ENCODE data around the gene DLG2. TPM values are rescaled to one million over a fixed set of nuclear protein-coding genes. Genes with fewer than 3 reads are reported as not detected.
"Not testable (repeated sequence)": the region's sequence is repeated elsewhere in the genome, so short reads cannot be mapped to it uniquely, and the experiment has no call there.

The DLG2 gene
- total RNA-seq, 1 donor from 2014 or later: 2.1 TPM

GRCh38 chr11:85385547-85385946 is 241.6 kb downstream of the DLG2 start:
- Mint-ChIP-seq H3K27me3 (ENCODE audit: insufficient read depth) (no peaks in the 10 kb centered on the region), H3K27ac (no peak overlapping the region), H3K9me3 (peaks cover 20% of the 10 kb centered on the region), H3K4me1 (ENCODE audit: low read depth) (no peaks in the 10 kb centered on the region), H3K36me3 (ENCODE audit: low read depth) (no peaks in the 10 kb centered on the region), H3K4me3 (no peak overlapping the region)
- DNase-seq (ENCODE audit: low spot score): no peak
- intact Hi-C loops (cut with micrococcal nuclease): no loop called here

GRCh38 chr11:85385111-85385510 is 242.0 kb downstream of the DLG2 start:
- Mint-ChIP-seq H3K4me3 (no peak overlapping the region), H3K4me1 (ENCODE audit: low read depth) (no peaks in the 10 kb centered on the region), H3K36me3 (ENCODE audit: low read depth) (no peaks in the 10 kb centered on the region), H3K9me3 (peaks cover 22% of the 10 kb centered on the region), H3K27ac (no peak overlapping the region), H3K27me3 (ENCODE audit: insufficient read depth) (no peaks in the 10 kb centered on the region)
- intact Hi-C loops (cut with micrococcal nuclease): no loop called here
- DNase-seq (ENCODE audit: low spot score): no peak

- intact Hi-C loops (cut with micrococcal nuclease): no loop called here
- DNase-seq (ENCODE audit: low spot score): no peak
- no peaks in the 10 kb centered on the region for H3K4me1 Mint-ChIP-seq (ENCODE audit: low read depth)
- no peaks in the 10 kb centered on the region for H3K27me3 Mint-ChIP-seq (ENCODE audit: insufficient read depth)
- H3K9me3 Mint-ChIP-seq: peaks cover 20% of the 10 kb centered on the region
- no peaks in the 10 kb centered on the region for H3K36me3 Mint-ChIP-seq (ENCODE audit: low read depth)
- H3K4me3 Mint-ChIP-seq: no peak overlapping the region
- no peak overlapping the region for H3K27ac Mint-ChIP-seq
Measured at GRCh38 chr11:85379066-85379465, 248.1 kb downstream of the DLG2 start.

GRCh38 chr11:85377901-85378300 is 249.2 kb downstream of the DLG2 start:
- H3K4me1 Mint-ChIP-seq (ENCODE audit: low read depth): no peaks in the 10 kb centered on the region
- no peak overlapping the region for H3K4me3 Mint-ChIP-seq
- H3K27ac Mint-ChIP-seq: no peak overlapping the region
- H3K27me3 Mint-ChIP-seq (ENCODE audit: insufficient read depth): no peaks in the 10 kb centered on the region
- intact Hi-C loops (cut with micrococcal nuclease): no loop called here
- no peaks in the 10 kb centered on the region for H3K36me3 Mint-ChIP-seq (ENCODE audit: low read depth)
- H3K9me3 Mint-ChIP-seq: peaks cover 20% of the 10 kb centered on the region
- DNase-seq (ENCODE audit: low spot score): no peak

- Mint-ChIP-seq H3K9me3 (no peaks in the 10 kb centered on the region), H3K36me3 (ENCODE audit: low read depth) (no peaks in the 10 kb centered on the region)
Measured at GRCh38 chr11:85359859-85360258, 267.3 kb downstream of the DLG2 start.

GRCh38 chr11:85355921-85356320 is 271.2 kb downstream of the DLG2 start:
- H3K4me3 Mint-ChIP-seq: no peak overlapping the region
- no peaks in the 10 kb centered on the region for H3K4me1 Mint-ChIP-seq (ENCODE audit: low read depth)
- intact Hi-C loops (cut with micrococcal nuclease): no loop called here
- peaks cover 11% of the 10 kb centered on the region for H3K9me3 Mint-ChIP-seq
- DNase-seq (ENCODE audit: low spot score): no peak
- no peaks in the 10 kb centered on the region for H3K36me3 Mint-ChIP-seq (ENCODE audit: low read depth)
- H3K27ac Mint-ChIP-seq: no peak overlapping the region
- no peaks in the 10 kb centered on the region for H3K27me3 Mint-ChIP-seq (ENCODE audit: insufficient read depth)

More at GRCh38 chr11:85359859-85360258, 267.3 kb downstream of the DLG2 start:
- Mint-ChIP-seq H3K27ac (no peak overlapping the region), H3K27me3 (ENCODE audit: insufficient read depth) (no peaks in the 10 kb centered on the region), H3K4me1 (ENCODE audit: low read depth) (no peaks in the 10 kb centered on the region), H3K4me3 (no peak overlapping the region)
- intact Hi-C loops (cut with micrococcal nuclease): no loop called here
- DNase-seq (ENCODE audit: low spot score): no peak

GRCh38 chr11:85349539-85349938 is 277.6 kb downstream of the DLG2 start:
- intact Hi-C loops (cut with micrococcal nuclease); H3K4me3 Mint-ChIP-seq; H3K27me3 Mint-ChIP-seq (ENCODE audit: insufficient read depth); H3K36me3 Mint-ChIP-seq (ENCODE audit: low read depth); H3K4me1 Mint-ChIP-seq (ENCODE audit: low read depth); DNase-seq (ENCODE audit: low spot score); H3K27ac Mint-ChIP-seq: not testable (repeated sequence)
- peaks cover 35% of the 10 kb centered on the region for H3K9me3 Mint-ChIP-seq

GRCh38 chr11:85348945-85349344 is 278.2 kb downstream of the DLG2 start:
- intact Hi-C loops (cut with micrococcal nuclease): no loop called here
- no peaks in the 10 kb centered on the region for H3K4me1 Mint-ChIP-seq (ENCODE audit: low read depth)
- no peak overlapping the region for H3K4me3 Mint-ChIP-seq
- no peaks in the 10 kb centered on the region for H3K27me3 Mint-ChIP-seq (ENCODE audit: insufficient read depth)
- DNase-seq (ENCODE audit: low spot score): no peak
- peaks cover 34% of the 10 kb centered on the region for H3K9me3 Mint-ChIP-seq
- no peak overlapping the region for H3K27ac Mint-ChIP-seq
- no peaks in the 10 kb centered on the region for H3K36me3 Mint-ChIP-seq (ENCODE audit: low read depth)

GRCh38 chr11:85347291-85347690 is 279.9 kb downstream of the DLG2 start:
- H3K36me3 Mint-ChIP-seq (ENCODE audit: low read depth): no peaks in the 10 kb centered on the region
- no peak overlapping the region for H3K4me3 Mint-ChIP-seq
- H3K9me3 Mint-ChIP-seq: peaks cover 38% of the 10 kb centered on the region
- no peaks in the 10 kb centered on the region for H3K27me3 Mint-ChIP-seq (ENCODE audit: insufficient read depth)
- H3K4me1 Mint-ChIP-seq (ENCODE audit: low read depth): no peaks in the 10 kb centered on the region
- H3K27ac Mint-ChIP-seq: no peak overlapping the region
- intact Hi-C loops (cut with micrococcal nuclease): no loop called here
- DNase-seq (ENCODE audit: low spot score): no peak

- H3K4me1 Mint-ChIP-seq (ENCODE audit: low read depth): no peaks in the 10 kb centered on the region
- no peaks in the 10 kb centered on the region for H3K27me3 Mint-ChIP-seq (ENCODE audit: insufficient read depth)
- H3K36me3 Mint-ChIP-seq (ENCODE audit: low read depth): no peaks in the 10 kb centered on the region
- DNase-seq (ENCODE audit: low spot score): no peak
- H3K27ac Mint-ChIP-seq: no peak overlapping the region
- H3K9me3 Mint-ChIP-seq: peaks cover 39% of the 10 kb centered on the region
- no peak overlapping the region for H3K4me3 Mint-ChIP-seq
- intact Hi-C loops (cut with micrococcal nuclease): no loop called here
Measured at GRCh38 chr11:85346484-85346883, 280.7 kb downstream of the DLG2 start.

- H3K36me3 Mint-ChIP-seq (ENCODE audit: low read depth); H3K27ac Mint-ChIP-seq; H3K4me1 Mint-ChIP-seq (ENCODE audit: low read depth); DNase-seq (ENCODE audit: low spot score); H3K4me3 Mint-ChIP-seq; H3K27me3 Mint-ChIP-seq (ENCODE audit: insufficient read depth); intact Hi-C loops (cut with micrococcal nuclease): not testable (repeated sequence)
- peaks cover 16% of the 10 kb centered on the region for H3K9me3 Mint-ChIP-seq
Measured at GRCh38 chr11:85340846-85341245, 286.3 kb downstream of the DLG2 start.

GRCh38 chr11:85318573-85318972 is 308.6 kb downstream of the DLG2 start:
- DNase-seq (ENCODE audit: low spot score): no peak
- no peaks in the 10 kb centered on the region for H3K36me3 Mint-ChIP-seq (ENCODE audit: low read depth)
- H3K27me3 Mint-ChIP-seq (ENCODE audit: insufficient read depth): no peaks in the 10 kb centered on the region
- intact Hi-C loops (cut with micrococcal nuclease): no loop called here
- no peaks in the 10 kb centered on the region for H3K4me1 Mint-ChIP-seq (ENCODE audit: low read depth)
- no peaks in the 10 kb centered on the region for H3K9me3 Mint-ChIP-seq
- no peak overlapping the region for H3K4me3 Mint-ChIP-seq
- H3K27ac Mint-ChIP-seq: no peak overlapping the region

GRCh38 chr11:85316967-85317366 is 310.2 kb downstream of the DLG2 start:
- Mint-ChIP-seq H3K4me3 (no peak overlapping the region), H3K4me1 (ENCODE audit: low read depth) (no peaks in the 10 kb centered on the region), H3K27ac (no peak overlapping the region), H3K9me3 (no peaks in the 10 kb centered on the region), H3K36me3 (ENCODE audit: low read depth) (no peaks in the 10 kb centered on the region), H3K27me3 (ENCODE audit: insufficient read depth) (no peaks in the 10 kb centered on the region)
- DNase-seq (ENCODE audit: low spot score): no peak
- intact Hi-C loops (cut with micrococcal nuclease): no loop called here

- no peak overlapping the region for H3K4me3 Mint-ChIP-seq
- H3K27ac Mint-ChIP-seq: no peak overlapping the region
- intact Hi-C loops (cut with micrococcal nuclease): no loop called here
- H3K27me3 Mint-ChIP-seq (ENCODE audit: insufficient read depth): no peaks in the 10 kb centered on the region
- no peaks in the 10 kb centered on the region for H3K4me1 Mint-ChIP-seq (ENCODE audit: low read depth)
- H3K9me3 Mint-ChIP-seq: no peaks in the 10 kb centered on the region
- DNase-seq (ENCODE audit: low spot score): no peak
- no peaks in the 10 kb centered on the region for H3K36me3 Mint-ChIP-seq (ENCODE audit: low read depth)
Measured at GRCh38 chr11:85313741-85314140, 313.4 kb downstream of the DLG2 start.
